ENCODE data around the gene RDH5.

Gene RDH5

DNA sequence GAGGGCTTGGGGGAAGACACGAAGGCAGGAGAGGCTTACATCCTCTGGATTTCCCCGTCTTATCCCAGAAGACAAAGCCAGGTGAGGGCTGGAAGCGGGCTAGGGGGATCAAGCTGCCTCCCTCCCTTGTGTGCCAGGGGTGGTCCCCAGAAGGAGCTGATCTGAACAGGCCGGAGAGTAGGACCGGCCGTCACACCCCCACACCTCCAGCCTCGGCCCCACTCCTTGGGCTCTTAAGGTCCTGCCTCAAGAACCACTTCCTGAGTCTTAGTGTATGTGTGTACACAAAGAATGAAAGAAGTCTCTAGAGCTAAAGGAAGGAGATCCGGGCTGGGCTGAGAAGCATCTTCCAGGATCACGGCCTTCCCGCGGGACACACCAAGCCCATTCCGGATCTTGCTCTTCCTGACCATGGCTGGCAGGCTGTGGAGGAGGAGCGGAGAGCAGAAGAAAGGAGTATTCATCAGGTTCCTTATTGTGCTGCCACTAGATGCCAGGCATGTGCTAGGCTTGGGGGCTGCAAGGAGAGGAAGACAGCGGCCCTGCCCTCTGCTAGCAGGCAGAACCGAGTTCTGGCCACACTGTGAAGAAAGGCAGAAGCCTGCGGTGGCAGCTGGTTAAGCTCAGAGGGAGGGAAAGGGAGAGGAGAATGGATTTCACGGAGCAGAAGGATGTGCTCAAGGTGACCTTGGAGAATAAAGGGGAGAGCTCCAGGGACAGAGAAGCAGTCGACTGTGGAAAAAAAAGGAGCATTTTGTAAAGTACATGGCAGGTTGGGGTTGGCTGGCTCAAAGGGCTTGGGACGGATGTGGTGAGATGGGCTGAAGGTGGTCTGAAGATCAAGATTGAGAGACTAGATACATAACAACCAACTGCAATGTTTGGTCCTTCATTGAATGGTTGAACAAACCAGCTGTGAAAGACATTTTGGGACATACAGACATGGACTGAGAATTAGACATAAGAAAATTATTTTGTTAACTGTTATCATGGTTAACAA lies 9.9 kb downstream of the RDH5 start:
- peak; percentile 31 for DNase-seq

DNA sequence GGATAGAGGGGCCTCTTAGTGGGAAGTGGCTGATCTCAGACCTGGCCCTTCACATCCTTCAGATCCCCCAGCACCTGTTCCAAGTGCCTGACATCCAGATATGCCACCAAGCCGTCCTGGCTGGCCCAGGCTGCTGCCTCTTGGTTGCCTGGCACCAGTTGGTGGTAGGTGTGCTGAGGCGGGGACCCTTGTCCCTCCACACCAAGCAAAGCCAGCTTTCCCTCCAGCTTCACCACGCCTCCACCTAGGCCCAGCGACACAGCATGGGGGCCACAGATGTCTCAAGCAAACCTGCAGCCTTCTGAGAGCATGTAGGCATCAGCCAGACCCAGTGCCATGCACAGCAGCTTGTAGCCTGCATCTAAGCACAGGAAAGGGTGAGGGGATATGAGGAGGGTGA lies 12.1 kb downstream of the RDH5 start:
- no peak for DNase-seq

- no peak for DNase-seq
Observed at GRCh38 chr12:55733021-55733555, 12.9 kb downstream of the RDH5 start.

DNA sequence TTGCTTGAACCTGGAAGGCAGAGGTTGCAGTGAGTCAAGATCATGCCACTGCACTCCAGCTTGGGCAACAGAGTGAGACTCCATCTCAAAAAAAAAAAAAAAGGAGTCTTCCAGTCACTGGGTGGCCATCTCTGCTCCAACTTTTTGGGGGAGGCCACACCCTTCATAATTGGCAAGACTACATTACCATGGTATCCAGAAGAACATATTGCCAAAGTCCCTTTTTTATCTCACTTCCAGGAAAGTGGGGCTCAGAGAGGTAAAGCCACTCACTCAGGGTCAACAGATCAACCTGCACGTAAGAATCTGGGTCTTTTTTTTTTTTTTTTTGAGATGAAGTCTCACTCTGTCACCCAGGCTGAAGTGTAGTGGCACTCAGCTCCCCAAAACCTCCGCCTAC lies 13.7 kb downstream of the RDH5 start:
- no peak for DNase-seq

- no peak for DNase-seq
Observed at GRCh38 chr12:55734595-55734994, 14.4 kb downstream of the RDH5 start.

GRCh38 chr12:55736076-55736475 lies 15.9 kb downstream of the RDH5 start:
- no peak for DNase-seq

DNA sequence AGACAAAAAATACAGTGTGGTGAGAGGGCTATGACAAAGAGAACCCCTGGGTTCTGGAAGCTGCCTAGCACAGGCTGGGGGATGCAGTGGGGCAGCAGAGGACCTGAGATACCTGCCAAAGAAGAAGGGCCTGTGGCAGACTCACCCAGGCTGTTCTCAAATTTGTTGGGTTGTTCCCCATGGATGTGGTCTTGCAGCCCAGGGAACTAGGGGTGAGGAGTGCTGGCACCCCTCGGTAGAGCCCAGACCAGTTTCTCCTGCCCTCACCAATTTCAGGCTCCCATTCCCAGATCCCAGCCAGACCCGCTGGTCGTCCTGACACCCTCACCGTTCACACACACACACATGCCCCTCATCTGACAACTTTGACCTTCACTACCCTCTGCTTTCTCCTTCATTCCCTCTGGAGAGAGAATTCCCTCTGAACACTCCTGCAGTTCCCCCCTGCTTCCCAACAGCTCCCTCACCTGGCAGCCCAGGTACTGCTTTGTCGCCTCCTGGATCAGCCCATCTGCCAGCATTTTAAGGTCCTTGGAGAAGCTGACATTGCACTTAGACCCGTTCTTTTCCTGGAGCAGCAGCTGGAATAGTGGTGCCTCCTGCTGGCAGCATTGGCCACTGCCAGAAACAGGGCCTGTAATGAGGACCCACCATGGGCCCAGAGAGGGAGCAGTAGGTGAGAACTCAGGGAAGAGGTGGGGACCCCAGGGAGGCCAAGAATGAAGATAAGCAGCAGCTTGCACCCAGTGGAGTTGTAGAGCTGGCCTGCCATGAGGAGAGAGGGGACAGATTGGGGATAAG lies 16.8 kb downstream of the RDH5 start:
- DNase-seq, result peak; percentile 95

DNA sequence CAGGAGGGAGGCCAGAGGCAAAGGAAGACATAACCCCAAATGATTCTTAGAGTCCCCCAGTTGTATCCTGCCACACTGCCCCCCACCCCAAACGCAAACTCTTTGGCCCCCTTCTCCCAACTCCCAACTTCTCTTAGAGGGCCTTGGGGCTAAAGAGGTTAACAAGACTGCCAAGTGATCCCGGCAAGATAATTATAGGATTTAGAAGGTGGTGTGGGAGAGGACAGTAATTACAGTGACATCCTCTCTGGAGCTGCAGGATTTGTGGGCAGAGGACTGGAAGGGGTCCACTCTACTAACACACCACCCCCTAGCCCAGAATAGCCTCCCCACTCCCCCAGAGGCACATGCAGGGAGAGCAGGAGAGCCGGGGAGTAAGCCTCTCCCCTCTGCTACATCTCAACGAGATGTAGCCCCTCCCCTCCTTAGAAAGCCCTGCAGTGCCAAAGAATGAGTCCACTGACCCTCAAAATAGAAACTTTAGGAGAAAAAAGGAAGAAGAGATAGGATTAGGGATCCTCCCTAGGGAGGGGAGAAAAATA lies 17.5 kb downstream of the RDH5 start:
- peak; percentile 36 for DNase-seq

- peak; percentile 88 for DNase-seq
Observed at GRCh38 chr12:55738123-55739024, 18.2 kb downstream of the RDH5 start.

DNA sequence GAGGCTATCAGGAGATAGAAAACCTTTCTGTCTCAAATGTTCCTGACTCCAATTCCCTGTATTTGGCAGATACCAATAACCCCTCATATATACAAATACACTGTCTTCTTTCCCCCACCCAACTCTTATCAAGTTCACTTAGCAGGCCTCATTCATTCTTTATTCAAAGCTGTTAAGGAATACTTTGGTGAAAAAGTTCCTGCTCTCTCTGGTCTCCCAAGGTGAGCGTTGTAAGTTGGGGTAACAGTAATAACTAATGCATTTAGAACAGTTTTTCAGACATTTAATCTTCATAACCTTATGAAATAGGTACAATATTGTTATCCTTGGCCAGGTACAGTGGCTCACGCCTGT lies 18.8 kb downstream of the RDH5 start:
- DNase-seq, result no peak

DNA sequence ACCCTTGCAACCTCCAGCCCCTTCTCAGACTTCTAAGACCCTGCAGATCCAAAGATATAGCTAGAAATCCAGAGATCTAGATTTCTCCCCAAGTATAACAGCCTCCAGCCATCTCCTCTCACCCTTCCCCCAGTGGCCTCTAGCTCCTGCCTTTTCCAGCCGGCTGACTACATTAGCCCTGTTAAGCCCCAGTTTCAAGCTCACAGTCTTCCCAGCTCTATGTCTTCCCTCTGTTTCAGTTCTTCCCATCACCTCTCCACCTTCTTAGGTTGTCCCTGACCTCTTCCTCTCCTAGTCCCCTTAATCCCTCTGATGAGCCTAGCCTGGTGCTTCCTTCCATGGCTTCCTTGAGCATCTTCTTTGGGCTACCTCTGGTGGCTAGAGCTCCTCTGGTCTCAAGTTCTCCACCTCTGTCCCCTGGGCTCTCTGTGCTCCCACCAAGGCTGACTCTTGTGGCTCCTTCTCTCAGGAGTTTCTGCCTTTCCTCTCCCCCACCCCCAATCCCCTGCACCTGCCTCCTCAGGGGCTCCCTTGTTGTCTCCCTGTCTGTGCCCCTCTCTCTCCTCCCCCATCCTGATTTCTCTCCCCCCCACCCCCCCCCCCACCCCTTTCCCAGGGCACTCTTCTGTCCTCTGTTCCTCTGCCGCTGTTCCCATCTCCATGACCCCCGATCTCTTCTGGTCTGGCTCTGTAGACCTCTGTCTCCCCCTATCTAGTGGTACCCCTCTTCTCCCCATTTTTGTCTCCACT lies 21.9 kb downstream of the RDH5 start:
- peak; percentile 19 for DNase-seq

GRCh38 chr12:55742719-55743405 lies 22.7 kb downstream of the RDH5 start, which contains the start of gene GDF11:
GDF11 (plus strand) TSS chr12:55743122; CDS start chr12:55743317, 195 bp downstream.
- peak; percentile 90 for DNase-seq

- DNase-seq, result peak; percentile 79
Observed at GRCh38 chr12:55743406-55744339, 23.5 kb downstream of the RDH5 start.

DNA sequence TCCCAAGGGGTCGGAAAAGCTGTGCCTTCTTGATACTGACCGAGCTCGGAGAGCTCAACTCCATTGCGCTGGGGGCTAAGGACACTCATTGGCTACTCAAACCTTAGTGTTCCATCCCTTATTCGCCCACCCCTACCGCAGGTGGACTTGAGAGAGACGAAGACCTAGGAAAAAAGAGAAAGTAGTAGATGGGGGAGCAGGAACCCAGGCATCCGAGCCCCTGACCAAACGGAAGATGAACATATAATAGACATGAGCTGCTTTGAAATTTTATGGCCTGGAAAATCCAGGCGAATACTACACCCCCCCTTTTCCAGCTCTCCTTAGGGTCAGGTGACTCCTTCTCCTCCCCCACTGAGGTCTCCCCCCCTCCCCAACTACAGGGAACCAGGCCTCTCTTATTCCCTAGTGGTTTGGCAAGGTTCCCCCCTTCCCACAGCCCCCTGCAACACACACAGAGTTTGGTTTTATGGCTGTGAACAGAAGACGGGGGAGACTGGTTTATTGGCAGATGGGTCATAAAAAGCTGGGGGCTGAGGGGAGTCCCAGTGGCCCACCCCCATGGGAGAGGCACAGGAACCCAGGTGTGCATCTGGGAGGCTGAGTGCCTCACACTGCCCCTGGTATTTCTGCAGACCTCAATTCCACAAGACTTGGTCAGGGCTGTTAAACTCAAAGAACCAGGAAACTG lies 24.3 kb downstream of the RDH5 start:
- no peak for DNase-seq

GRCh38 chr12:55745361-55746173 lies 25.4 kb downstream of the RDH5 start:
- DNase-seq, result no peak

DNA sequence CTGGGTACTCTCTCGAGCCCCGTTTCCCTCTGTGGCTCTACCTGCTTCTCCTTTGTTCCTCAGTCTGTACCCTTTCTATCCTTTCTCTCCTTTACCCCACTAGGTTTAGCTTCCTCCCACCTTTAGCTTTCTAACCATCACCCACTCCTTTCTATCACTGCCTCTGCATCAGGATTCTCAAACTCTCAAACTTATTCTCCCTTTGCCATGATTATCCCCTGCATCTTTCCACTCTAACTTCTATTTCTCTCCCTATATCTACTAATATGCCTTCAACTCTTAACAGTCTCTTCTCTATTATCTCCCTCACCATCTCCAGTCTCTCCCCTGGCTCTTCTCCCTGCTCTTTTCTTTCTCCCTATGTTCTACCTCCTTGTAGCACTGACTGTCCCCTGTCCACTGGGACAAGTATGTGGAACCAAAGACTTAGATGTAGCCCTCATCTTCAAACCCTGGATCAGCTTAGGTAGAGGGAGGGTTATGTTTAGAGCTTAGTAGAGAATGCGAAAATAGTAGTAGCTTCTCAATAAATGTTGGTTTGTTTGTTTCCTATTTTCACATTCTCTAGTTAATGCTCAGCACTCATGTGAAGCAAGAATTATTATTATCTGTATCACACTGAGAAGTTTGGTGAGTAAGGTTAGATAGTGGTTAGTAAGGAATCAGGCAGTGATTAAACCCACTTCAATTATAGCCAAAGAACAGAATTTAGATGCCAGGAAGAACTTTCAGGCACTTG lies 26.1 kb downstream of the RDH5 start:
- DNase-seq, result no peak

GRCh38 chr12:55746913-55747231 lies 26.7 kb downstream of the RDH5 start:
- no peak for DNase-seq
